ENCODE results near the gene FAM13A. TPM values are rescaled to one million over a fixed set of nuclear protein-coding genes. Genes with fewer than 3 reads are reported as not detected.

The FAM13A gene
- total and polyA plus RNA-seq, 2 of the 8 experiments (the other 6 are each of a cell fraction or from before 2014, with no cell fraction given): 7.1 to 16.5 TPM

- no peak overlapping the region for H2BK15ac ChIP-seq (ENCODE audit: low read length)
- H3K4me1 ChIP-seq (replicated peaks in 1 of 4; ENCODE audit: control insufficient read depth in 3 of 4, insufficient read depth in 4 of 4, low read length in 3 of 4): no peaks in the 10 kb centered on the region
- no peak overlapping the region for H2BK12ac ChIP-seq (ENCODE audit: low read depth, low read length)
- no peak overlapping the region for H3K23ac ChIP-seq (ENCODE audit: insufficient read length)
- no peak overlapping the region for H2BK20ac ChIP-seq (ENCODE audit: low read length)
- no peaks in the 10 kb centered on the region for H3K27me3 ChIP-seq (replicated peaks in 1 of 4; ENCODE audit: control insufficient read depth in 3 of 4, extremely low read depth in 1 of 4, insufficient read depth in 3 of 4, low read length in 3 of 4)
- no peak overlapping the region for H3K4me3 ChIP-seq (ENCODE audit: extremely low read depth in 1 of 4, insufficient read depth in 2 of 4, low read depth in 3 of 4, low read length in 4 of 4)
- H3K4me2 ChIP-seq (ENCODE audit: insufficient read depth in 1 of 2, low read depth in 2 of 2, low read length in 2 of 2): no peak overlapping the region
- H2AFZ ChIP-seq (ENCODE audit: low read length): no peak overlapping the region
- H3K56ac ChIP-seq (replicated peaks; ENCODE audit: insufficient read length, low read depth, low read length): no peak overlapping the region
- H3K9ac ChIP-seq (replicated peaks in 1 of 4; ENCODE audit: extremely low read depth in 1 of 4, low read depth in 3 of 4, low read length in 3 of 4): no peak overlapping the region
- H3K4ac ChIP-seq (replicated peaks; ENCODE audit: insufficient read length, low read depth, low read length): no peak overlapping the region
- H3K79me2 ChIP-seq (ENCODE audit: control insufficient read depth in 1 of 2, insufficient read depth in 2 of 2, low read length in 2 of 2): no peaks in the 10 kb centered on the region
- no peaks in the 10 kb centered on the region for H3K36me3 ChIP-seq (ENCODE audit: control insufficient read depth in 2 of 4, insufficient read depth in 4 of 4, low read length in 3 of 4)
- no peak overlapping the region for H3K27ac ChIP-seq (ENCODE audit: low read depth, low read length)
- H2BK120ac ChIP-seq (replicated peaks; ENCODE audit: low read depth, low read length): no peak overlapping the region
- H4K8ac ChIP-seq (ENCODE audit: extremely low read depth, insufficient read depth, low read length): no peak overlapping the region
- DNase-seq (ENCODE audit: low read depth in 1 of 2, low spot score in 2 of 2): no peak
- no peak overlapping the region for H2BK5ac ChIP-seq (ENCODE audit: low read depth, low read length)
- H3K23me2 ChIP-seq (ENCODE audit: low read depth, low read length): no peaks in the 10 kb centered on the region
- FAIRE-seq: no peak
- no peak overlapping the region for H2AK5ac ChIP-seq (ENCODE audit: low read depth, low read length)
- CTCF ChIA-PET (ENCODE audit: partially characterized antibody): no interaction called here
- no peaks in the 10 kb centered on the region for H3K79me1 ChIP-seq (ENCODE audit: low read depth, low read length)
- H4K20me1 ChIP-seq (replicated peaks in 1 of 2; ENCODE audit: control insufficient read depth in 1 of 2, insufficient read depth in 2 of 2, low read length in 2 of 2): no peaks in the 10 kb centered on the region
- H3K18ac ChIP-seq (ENCODE audit: extremely low read depth, low read length): no peak overlapping the region
- H3K14ac ChIP-seq (ENCODE audit: insufficient read length): no peak overlapping the region
- no peak overlapping the region for H4K5ac ChIP-seq (ENCODE audit: insufficient read length, low read depth, low read length)
- H4K91ac ChIP-seq (replicated peaks; ENCODE audit: insufficient read length, low read length): no peak overlapping the region
- POLR2A ChIA-PET (ENCODE audit: partially characterized antibody): no interaction called here
- H3K9me3 ChIP-seq (ENCODE audit: insufficient read depth in 2 of 2, low read depth in 1 of 2, low read length in 1 of 2): no peaks in the 10 kb centered on the region
- 93% methylated on average over 5 of the region's 5 CpGs; no CpG with 5 or more reads in 1 of the 2 experiments for WGBS, 2 experiments (ENCODE audit: extremely low coverage in 1 of 2, insufficient coverage in 1 of 2, insufficient read length in 1 of 2, insufficient replicate concordance in 2 of 2, low coverage in 1 of 2, low lambda C conversion rate in 2 of 2, missing lambda C conversion rate in 1 of 2)
- TF ChIP-seq CTBP2 (IDR thresholded peaks at IDR 0.05; ENCODE audit: borderline replicate concordance, insufficient read depth, insufficient read length, low read length) (no peak), HDAC6 (IDR thresholded peaks at IDR 0.05; ENCODE audit: low read depth, low read length) (no peak), CBX8 (IDR thresholded peaks at IDR 0.05; ENCODE audit: borderline replicate concordance, low read depth, low read length) (no peak), RBBP5 (IDR thresholded peaks at IDR 0.05; ENCODE audit: borderline replicate concordance, low read depth, low read length) (no peak), POLR2A (IDR thresholded peaks at IDR 0.05; ENCODE audit: control extremely low read depth in 1 of 2, low read depth in 2 of 2, low read length in 2 of 2) (no peak), POLR2AphosphoS5 (IDR thresholded peaks at IDR 0.05; ENCODE audit: low read depth, low read length) (no peak), KDM1A (IDR thresholded peaks at IDR 0.05; ENCODE audit: borderline replicate concordance, low read length) (no peak), PHF8 (conservative IDR thresholded peaks at IDR 0.05; ENCODE audit: low read depth, low read length) (no peak), SP1 (IDR thresholded peaks at IDR 0.05; ENCODE audit: low read depth, low read length) (no peak), RNF2 (IDR thresholded peaks at IDR 0.05; ENCODE audit: borderline replicate concordance, low read depth, low read length, missing control alignments, poor library complexity, severe bottlenecking) (no peak), TAF1 (IDR thresholded peaks at IDR 0.05; ENCODE audit: low read depth, low read length) (no peak), EZH2 (IDR thresholded peaks at IDR 0.05; ENCODE audit: low read depth, low read length, severe bottlenecking) (no peak), MAFK (IDR thresholded peaks at IDR 0.05; ENCODE audit: low read depth, low read length) (no peak), BCL11A (IDR thresholded peaks at IDR 0.05; ENCODE audit: low read depth in 2 of 2, low read length in 2 of 2) (no peak), BACH1 (IDR thresholded peaks at IDR 0.05; ENCODE audit: low read length) (no peak), POU5F1 (IDR thresholded peaks at IDR 0.05; ENCODE audit: low read depth, low read length) (no peak)
Observed at GRCh38 chr4:88681209-88681608, 375.8 kb downstream of the FAM13A start.

Data from H1 (cell line).